Measurements from ENCODE around the gene STAMBP.
"Not testable (repeated sequence)": the region's sequence is repeated elsewhere in the genome, so short reads cannot be mapped to it uniquely, and the experiment has no call there.

The STAMBP gene

GRCh38 chr2:73887596-73888353, 59.0 kb downstream of the STAMBP start:
- DNase-seq = not testable (repeated sequence)

- DNase-seq = no peak
These were observed 59.6 kb downstream of the STAMBP start for GRCh38 chr2:73888388-73888787.

- no peak for DNase-seq
These were observed 60.4 kb downstream of the STAMBP start for GRCh38 chr2:73889206-73889605.

- DNase-seq = no peak
These were observed 61.7 kb downstream of the STAMBP start for GRCh38 chr2:73890301-73891092.

- DNase-seq = no peak
These were observed 62.6 kb downstream of the STAMBP start for GRCh38 chr2:73891276-73891901.

GRCh38 chr2:73892631-73893329, 64.0 kb downstream of the STAMBP start, which contains the start of gene ACTG2:
Gene ACTG2, plus strand, starts transcription at chr2:73893008. Its CDS starts 8,304 bp downstream, at chr2:73901312.
- DNase-seq = no peak

GRCh38 chr2:73893764-73894474, 65.2 kb downstream of the STAMBP start:
- no peak for DNase-seq

GRCh38 chr2:73894475-73894850, 65.7 kb downstream of the STAMBP start:
- no peak for DNase-seq

GRCh38 chr2:73894877-73895276, 66.1 kb downstream of the STAMBP start:
- DNase-seq = no peak

- DNase-seq = no peak
These were observed 66.7 kb downstream of the STAMBP start for GRCh38 chr2:73895473-73895872.

GRCh38 chr2:73896362-73897239, 67.8 kb downstream of the STAMBP start:
- DNase-seq = no peak

GRCh38 chr2:73897240-73897583, 68.5 kb downstream of the STAMBP start:
- no peak for DNase-seq

- no peak for DNase-seq
These were observed 69.2 kb downstream of the STAMBP start for GRCh38 chr2:73897934-73898333.

GRCh38 chr2:73899801-73900336, 71.1 kb downstream of the STAMBP start:
- no peak for DNase-seq

GRCh38 chr2:73901143-73901542, 72.4 kb downstream of the STAMBP start:
- DNase-seq = no peak

- DNase-seq = no peak
These were observed 73.5 kb downstream of the STAMBP start for GRCh38 chr2:73902284-73902683.

- DNase-seq = no peak
These were observed 74.6 kb downstream of the STAMBP start for GRCh38 chr2:73903313-73903712.

GRCh38 chr2:73903949-73904613, 75.3 kb downstream of the STAMBP start:
- not testable (repeated sequence) for DNase-seq

GRCh38 chr2:73904952-73905351, 76.2 kb downstream of the STAMBP start:
- no peak for DNase-seq
